ENCODE data around the gene PKMYT1. TPM values are rescaled to one million over a fixed set of nuclear protein-coding genes. Genes with fewer than 3 reads are reported as not detected.

The PKMYT1 gene
- total RNA-seq, 2 experiments from 2014 or later, result 0.47 to 0.60 TPM

GRCh38 chr16:3028716-3029319, 48.6 kb upstream of the PKMYT1 start:
- intact Hi-C loops (cut with DNase I, micrococcal nuclease), result loop anchor here (1.0 to 10.0 kb wide), 3 partner anchors 26 to 426 kb away; no protein-coding TSS in a partner anchor
- no peak overlapping the region for H3K27ac Mint-ChIP-seq

GRCh38 chr16:3027983-3028715, 47.9 kb upstream of the PKMYT1 start:
- Histone ChIP-seq H3K4me1 (ENCODE audit: insufficient read depth, low read length) (peaks cover 56% of the 10 kb centered on the region), H3K27ac (ENCODE audit: low read depth in 1 of 2, low read length in 2 of 2) (no peak overlapping the region), H3K4me3 (ENCODE audit: low read length) (no peak overlapping the region), H3K27me3 (ENCODE audit: control insufficient read depth in 1 of 2, insufficient read depth in 2 of 2, low read length in 2 of 2) (peaks cover 25 to 34% of the 10 kb centered on the region in 2 experiments), H3K9me3 (ENCODE audit: control insufficient read depth in 1 of 2, insufficient read depth in 1 of 2, low read length in 2 of 2) (peaks cover 0 to 9% of the 10 kb centered on the region in 2 experiments), H3K36me3 (ENCODE audit: insufficient read depth, low read length) (peaks cover 20% of the 10 kb centered on the region)
- Mint-ChIP-seq H3K4me1 (ENCODE audit: low read depth) (peaks cover 35% of the 10 kb centered on the region), H3K27ac (no peak overlapping the region), H3K4me3 (peak overlapping the region; percentile 78), H3K9me3 (no peaks in the 10 kb centered on the region), H3K27me3 (peaks cover 31% of the 10 kb centered on the region), H3K36me3 (ENCODE audit: low read depth) (peaks cover 22% of the 10 kb centered on the region)
- ChIA-PET CTCF (interaction anchor here (0.6 to 9.0 kb wide), 19 partner anchors 8 to 145 kb away, joined by 3 to 181 read pairs (median 4); partner anchors contain the start of genes CLDN6, FLYWCH2, IL32 and PKMYT1), POLR2A (interaction anchor here (0.9 to 4.5 kb wide), 14 partner anchors 8 to 131 kb away, joined by 3 to 24 read pairs (median 6); partner anchors contain the start of genes IL32, PKMYT1, TNFRSF12A and ZNF213)
- intact Hi-C loops (cut with DNase I, micrococcal nuclease), result loop anchor here (1.0 to 10.0 kb wide), 3 partner anchors 25 to 427 kb away; no protein-coding TSS in a partner anchor
- ATAC-seq (ENCODE audit: poor library complexity) (peak; percentile 42), DNase-seq (peak; percentile 77 to 95 (median 86))
- TF ChIP-seq, protein P1, sequence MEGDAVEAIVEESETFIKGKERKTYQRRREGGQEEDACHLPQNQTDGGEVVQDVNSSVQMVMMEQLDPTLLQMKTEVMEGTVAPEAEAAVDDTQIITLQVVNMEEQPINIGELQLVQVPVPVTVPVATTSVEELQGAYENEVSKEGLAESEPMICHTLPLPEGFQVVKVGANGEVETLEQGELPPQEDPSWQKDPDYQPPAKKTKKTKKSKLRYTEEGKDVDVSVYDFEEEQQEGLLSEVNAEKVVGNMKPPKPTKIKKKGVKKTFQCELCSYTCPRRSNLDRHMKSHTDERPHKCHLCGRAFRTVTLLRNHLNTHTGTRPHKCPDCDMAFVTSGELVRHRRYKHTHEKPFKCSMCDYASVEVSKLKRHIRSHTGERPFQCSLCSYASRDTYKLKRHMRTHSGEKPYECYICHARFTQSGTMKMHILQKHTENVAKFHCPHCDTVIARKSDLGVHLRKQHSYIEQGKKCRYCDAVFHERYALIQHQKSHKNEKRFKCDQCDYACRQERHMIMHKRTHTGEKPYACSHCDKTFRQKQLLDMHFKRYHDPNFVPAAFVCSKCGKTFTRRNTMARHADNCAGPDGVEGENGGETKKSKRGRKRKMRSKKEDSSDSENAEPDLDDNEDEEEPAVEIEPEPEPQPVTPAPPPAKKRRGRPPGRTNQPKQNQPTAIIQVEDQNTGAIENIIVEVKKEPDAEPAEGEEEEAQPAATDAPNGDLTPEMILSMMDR (IDR thresholded peaks at IDR 0.05), result peak; percentile 84

More at GRCh38 chr16:3028716-3029319, 48.6 kb upstream of the PKMYT1 start:
- H3K9me3 Mint-ChIP-seq, result no peaks in the 10 kb centered on the region
- Histone ChIP-seq H3K9me3 (ENCODE audit: control insufficient read depth in 1 of 2, insufficient read depth in 1 of 2, low read length in 2 of 2) (peaks cover 0 to 9% of the 10 kb centered on the region in 2 experiments), H3K27ac (ENCODE audit: low read depth in 1 of 2, low read length in 2 of 2) (no peak overlapping the region), H3K4me3 (ENCODE audit: low read length) (no peak overlapping the region), H3K4me1 (ENCODE audit: insufficient read depth, low read length) (peaks cover 49% of the 10 kb centered on the region), H3K27me3 (ENCODE audit: control insufficient read depth in 1 of 2, insufficient read depth in 2 of 2, low read length in 2 of 2) (peaks cover 31 to 40% of the 10 kb centered on the region in 2 experiments), H3K36me3 (ENCODE audit: insufficient read depth, low read length) (peaks cover 20% of the 10 kb centered on the region)
- H3K4me1 Mint-ChIP-seq (ENCODE audit: low read depth), result peaks cover 31% of the 10 kb centered on the region
- DNase-seq (peak in 1 of 14 experiments; percentile 36), ATAC-seq (ENCODE audit: poor library complexity) (no peak)
- H3K4me3 Mint-ChIP-seq, result no peak overlapping the region
- ChIA-PET CTCF (interaction anchor here (0.6 to 9.0 kb wide), 16 partner anchors 9 to 140 kb away, joined by 3 to 181 read pairs (median 4); partner anchors contain the start of genes CLDN6, IL32, PKMYT1 and TNFRSF12A), POLR2A (interaction anchor here (1.0 to 4.5 kb wide), 14 partner anchors 8 to 130 kb away, joined by 3 to 24 read pairs (median 7); partner anchors contain the start of genes IL32, TNFRSF12A and ZNF213)
- peaks cover 37% of the 10 kb centered on the region for H3K27me3 Mint-ChIP-seq
- H3K36me3 Mint-ChIP-seq (ENCODE audit: low read depth), result peaks cover 22% of the 10 kb centered on the region
- TF ChIP-seq, protein P1 (IDR thresholded peaks at IDR 0.05), result no peak

- Histone ChIP-seq H3K27me3 (ENCODE audit: control insufficient read depth in 1 of 2, insufficient read depth in 2 of 2, low read length in 2 of 2) (peaks cover 18 to 30% of the 10 kb centered on the region in 2 experiments), H3K36me3 (ENCODE audit: insufficient read depth, low read length) (peaks cover 20% of the 10 kb centered on the region), H3K27ac (ENCODE audit: low read depth in 1 of 2, low read length in 2 of 2) (no peak overlapping the region), H3K4me3 (ENCODE audit: low read length) (no peak overlapping the region), H3K4me1 (ENCODE audit: insufficient read depth, low read length) (peaks cover 63% of the 10 kb centered on the region), H3K9me3 (ENCODE audit: control insufficient read depth in 1 of 2, insufficient read depth in 1 of 2, low read length in 2 of 2) (peaks cover 0 to 4% of the 10 kb centered on the region in 2 experiments)
- peaks cover 42% of the 10 kb centered on the region for H3K4me1 Mint-ChIP-seq (ENCODE audit: low read depth)
- no peak overlapping the region for H3K4me3 Mint-ChIP-seq
- peaks cover 22% of the 10 kb centered on the region for H3K36me3 Mint-ChIP-seq (ENCODE audit: low read depth)
- H3K9me3 Mint-ChIP-seq, result no peaks in the 10 kb centered on the region
- ChIA-PET CTCF (interaction anchor here (0.8 to 9.0 kb wide), 12 partner anchors 9 to 144 kb away, joined by 3 to 181 read pairs (median 4); partner anchors contain the start of genes CLDN6, FLYWCH2, PKMYT1 and ZNF213), POLR2A (interaction anchor here (0.9 to 2.0 kb wide), 9 partner anchors 20 to 131 kb away, joined by 3 to 20 read pairs (median 8); partner anchors contain the start of genes IL32, PKMYT1 and ZNF213)
- H3K27me3 Mint-ChIP-seq, result peaks cover 24% of the 10 kb centered on the region
- intact Hi-C loops (cut with DNase I, micrococcal nuclease), result loop anchor here in 1 of 2 experiments (10.0 kb wide), 1 partner anchor 427 kb away; no protein-coding TSS in a partner anchor
- ATAC-seq (ENCODE audit: poor library complexity), result no peak
- TF ChIP-seq, protein P1 (IDR thresholded peaks at IDR 0.05), result no peak
- H3K27ac Mint-ChIP-seq, result no peak overlapping the region
- peak in 1 of 14 experiments; percentile 46 for DNase-seq
Measured at GRCh38 chr16:3027489-3027795, 47.2 kb upstream of the PKMYT1 start.
